Activated T-helper 9 cell treated with anti-CD3 and anti-CD28 coated beads, Interleukin-2, amount 50 U/mL, for 16 hours (primary cell): ENCODE data around the gene C14orf93.
A peak's percentile ranks its signal among the peaks of the same experiment; 100 is the strongest.

Experiments
- DNase-seq: peaks from one replicate; pipeline ENCODE4 v3.0.0-alpha.2; 2020; ENCODE audit warnings: low read depth

C14orf93 gene, protein sequence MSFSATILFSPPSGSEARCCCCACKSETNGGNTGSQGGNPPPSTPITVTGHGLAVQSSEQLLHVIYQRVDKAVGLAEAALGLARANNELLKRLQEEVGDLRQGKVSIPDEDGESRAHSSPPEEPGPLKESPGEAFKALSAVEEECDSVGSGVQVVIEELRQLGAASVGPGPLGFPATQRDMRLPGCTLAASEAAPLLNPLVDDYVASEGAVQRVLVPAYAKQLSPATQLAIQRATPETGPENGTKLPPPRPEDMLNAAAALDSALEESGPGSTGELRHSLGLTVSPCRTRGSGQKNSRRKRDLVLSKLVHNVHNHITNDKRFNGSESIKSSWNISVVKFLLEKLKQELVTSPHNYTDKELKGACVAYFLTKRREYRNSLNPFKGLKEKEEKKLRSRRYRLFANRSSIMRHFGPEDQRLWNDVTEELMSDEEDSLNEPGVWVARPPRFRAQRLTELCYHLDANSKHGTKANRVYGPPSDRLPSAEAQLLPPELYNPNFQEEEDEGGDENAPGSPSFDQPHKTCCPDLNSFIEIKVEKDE

GRCh38 chr14:23009939-23010726 is at the start of gene C14orf93:
Gene C14orf93 (minus strand): TSS chr14:23010143. CDS start chr14:22999023, 11,120 bp downstream.
- DNase-seq, result peak; percentile 76

DNA sequence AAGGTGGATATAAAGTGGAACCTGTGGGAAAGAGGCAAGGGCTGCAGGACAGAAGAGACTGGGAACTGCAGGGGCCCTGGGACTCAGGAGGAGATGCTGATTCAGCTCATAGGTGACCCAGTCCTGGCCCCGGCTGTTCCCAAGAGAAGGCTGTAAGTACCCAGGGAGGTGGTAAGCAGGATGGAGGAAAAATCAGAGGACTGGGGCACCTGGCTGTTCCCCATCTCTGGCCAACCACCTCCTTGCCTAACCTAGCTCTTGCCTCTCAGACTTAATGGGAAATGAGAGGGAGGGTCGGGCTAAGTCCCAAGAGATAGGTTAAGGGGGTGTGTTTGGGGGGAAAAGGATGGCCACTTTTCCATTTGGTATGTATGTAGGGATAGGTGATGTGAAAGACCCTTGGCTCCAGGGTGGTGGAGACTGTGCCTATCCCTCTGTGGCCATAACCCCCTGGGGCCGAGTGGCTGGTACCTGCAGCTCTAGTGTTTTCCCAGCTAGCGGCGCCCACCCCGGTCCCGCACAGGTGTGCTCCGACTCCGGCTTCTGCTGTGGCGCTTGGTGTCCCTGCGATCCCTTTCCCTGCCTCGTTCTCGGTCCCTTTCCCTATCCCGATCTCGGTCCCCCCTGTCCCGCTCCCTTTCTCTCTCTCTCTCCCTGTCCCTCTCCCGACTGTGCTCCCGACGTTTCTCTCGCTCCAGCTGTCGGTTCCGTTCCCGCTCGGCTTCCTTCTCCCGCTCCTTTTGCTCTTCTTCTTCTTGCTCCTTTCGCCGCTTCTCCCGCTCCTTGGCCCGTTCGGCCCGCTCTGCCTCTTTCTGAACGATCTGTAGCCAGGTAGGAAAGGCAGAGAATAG is 48.9 kb upstream of the C14orf93 start:
- DNase-seq, result no peak

GRCh38 chr14:23057757-23058653 is 48.1 kb upstream of the C14orf93 start:
- DNase-seq, result peak; percentile 79

- DNase-seq, result peak; percentile 40
These were observed 47.2 kb upstream of the C14orf93 start, which contains the start of gene CDH24 for GRCh38 chr14:23056956-23057756. Gene CDH24 (minus strand): TSS chr14:23057520. CDS start chr14:23055733, 1,787 bp downstream.

- DNase-seq, result peak; percentile 54
These were observed 46.4 kb upstream of the C14orf93 start for GRCh38 chr14:23056145-23056955.

DNA sequence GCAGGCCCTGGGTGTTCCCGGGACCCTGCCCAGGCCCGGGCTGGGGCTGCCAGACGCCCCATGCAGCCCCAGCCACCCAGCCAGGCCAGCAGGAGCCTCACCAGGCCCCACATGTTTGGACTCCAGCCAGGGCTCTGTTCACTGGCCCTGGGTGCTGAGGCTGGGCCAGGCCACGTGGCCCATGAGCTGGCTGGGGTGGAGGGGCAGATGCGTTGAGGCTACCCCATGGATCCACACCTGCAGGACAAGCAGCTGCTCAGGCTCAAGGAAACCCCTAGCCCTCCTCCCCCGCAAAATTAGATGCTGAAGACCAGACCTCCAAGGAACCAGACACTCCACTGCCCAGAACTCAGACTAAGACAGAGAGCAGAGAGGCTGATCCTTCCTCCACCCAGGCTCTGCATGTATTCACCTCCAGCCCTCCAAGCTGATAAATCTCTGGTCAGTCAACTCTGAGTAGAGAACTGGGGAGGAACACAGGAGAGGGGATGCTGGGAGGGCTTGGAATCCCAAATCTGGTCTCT is 45.7 kb upstream of the C14orf93 start:
- no peak for DNase-seq

GRCh38 chr14:23055147-23055550 is 45.2 kb upstream of the C14orf93 start:
- DNase-seq, result no peak

DNA sequence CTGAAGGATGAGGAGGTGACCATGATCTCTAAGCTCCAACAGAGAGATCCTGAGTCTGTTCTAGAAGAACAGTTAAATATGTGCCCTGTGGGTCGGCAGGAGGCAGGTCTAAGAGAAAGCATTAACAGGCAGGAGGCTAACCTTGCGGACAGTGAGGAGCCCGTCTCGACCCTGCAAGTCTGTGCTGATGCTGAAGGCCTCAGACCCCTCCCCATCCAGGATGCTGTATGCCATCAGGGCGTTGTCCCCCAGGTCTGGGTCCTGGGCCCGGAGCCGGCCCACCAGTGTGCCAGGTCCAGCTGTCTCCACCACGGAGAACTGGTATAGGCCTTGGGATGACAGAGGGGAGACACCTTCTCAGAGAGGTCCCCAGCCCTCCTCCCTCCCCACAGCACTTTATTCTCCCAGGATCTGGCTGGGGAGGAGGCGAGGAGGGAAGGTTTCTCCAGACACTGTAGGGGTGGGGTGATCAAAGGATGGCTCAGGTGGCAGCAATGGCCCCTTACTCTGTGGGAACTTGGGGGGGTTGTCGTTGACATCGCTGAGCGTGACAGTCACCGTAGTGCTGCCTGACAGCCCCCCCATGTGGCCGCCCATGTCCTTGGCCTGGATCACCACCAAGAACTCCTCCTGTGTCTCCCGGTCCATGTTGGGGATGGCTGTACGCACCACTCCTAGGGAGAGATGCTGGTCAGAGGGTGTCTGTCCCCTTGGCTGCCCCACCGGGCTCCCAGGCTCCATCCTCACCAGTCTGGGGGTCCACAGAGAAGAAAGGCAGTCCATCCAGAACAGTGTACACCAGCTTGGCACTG is 44.3 kb upstream of the C14orf93 start:
- no peak for DNase-seq

DNA sequence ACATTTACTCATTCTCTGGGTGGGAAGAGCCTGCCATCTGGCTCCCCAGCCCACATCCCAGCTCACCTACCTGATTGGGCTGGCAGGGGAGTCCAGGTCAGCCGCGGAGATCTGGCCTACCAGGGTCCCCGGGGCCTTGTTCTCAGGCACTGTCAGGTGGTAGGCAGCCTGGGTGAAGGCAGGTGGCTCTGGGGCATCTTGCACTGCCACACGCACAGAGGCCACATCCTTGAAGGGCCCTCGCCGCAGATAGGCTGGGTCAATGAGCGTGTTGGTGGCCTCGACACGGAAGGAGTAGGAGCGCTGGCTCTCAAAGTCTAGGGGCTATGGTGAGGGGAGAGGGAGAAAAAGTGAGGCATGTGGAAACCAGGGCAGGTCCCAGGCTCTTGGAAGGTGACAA is 43.5 kb upstream of the C14orf93 start:
- DNase-seq, result no peak

- DNase-seq, result no peak
These were observed 42.7 kb upstream of the C14orf93 start for GRCh38 chr14:23052671-23053070.

- no peak for DNase-seq
These were observed 42.3 kb upstream of the C14orf93 start for GRCh38 chr14:23052182-23052623.

GRCh38 chr14:23051141-23052057 is 41.5 kb upstream of the C14orf93 start:
- no peak for DNase-seq

DNA sequence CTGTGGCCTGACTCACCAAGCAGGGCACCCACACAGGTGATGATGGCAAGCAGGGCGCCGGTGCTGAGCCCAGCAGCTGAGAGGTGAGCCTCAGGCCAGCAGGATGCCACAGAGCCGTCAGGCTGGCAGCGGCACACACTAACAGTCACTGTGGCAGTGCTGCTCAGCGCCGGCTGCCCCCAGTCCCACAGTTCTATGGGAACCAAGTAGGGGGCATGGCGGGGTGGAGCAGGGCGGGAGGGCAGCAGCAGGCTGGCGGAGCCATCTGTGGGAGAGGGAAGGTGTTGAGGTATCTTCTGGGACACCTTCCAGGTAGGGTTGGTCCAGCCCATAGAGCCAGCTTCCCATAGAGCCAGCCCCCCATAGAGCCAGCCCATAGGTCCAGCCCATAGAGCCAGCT is 39.1 kb upstream of the C14orf93 start:
- no peak for DNase-seq

GRCh38 chr14:23047751-23048693 is 38.1 kb upstream of the C14orf93 start:
- DNase-seq, result no peak

DNA sequence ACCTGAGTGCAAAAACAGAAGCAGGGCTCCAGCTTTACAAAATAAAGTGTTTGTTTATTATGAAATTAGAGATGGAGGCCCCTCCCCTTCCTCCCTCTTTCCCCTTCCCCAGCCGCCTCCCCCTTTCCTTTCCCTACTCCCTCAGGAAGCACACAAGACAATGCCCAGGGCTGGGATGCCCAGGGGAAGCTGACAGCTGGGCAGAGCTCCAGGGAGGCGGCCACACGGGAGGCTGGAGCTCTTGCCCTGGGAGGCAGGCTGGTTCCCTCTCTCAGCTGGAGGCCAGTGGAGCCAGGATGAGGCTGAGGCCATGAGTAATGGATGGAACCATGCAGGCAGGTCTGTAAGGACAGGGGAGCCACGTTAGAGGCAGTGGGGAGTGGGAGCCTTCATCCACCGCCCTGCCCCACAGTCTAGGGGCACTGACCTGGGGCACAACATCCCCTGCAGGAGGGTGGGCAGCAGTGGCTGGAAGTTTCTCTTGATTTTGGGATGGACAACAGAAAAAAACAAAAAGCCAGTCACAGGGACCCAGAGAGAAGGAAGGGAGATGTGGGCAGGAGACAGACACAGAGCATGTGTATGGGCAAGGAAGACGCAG is 37.2 kb upstream of the C14orf93 start:
- no peak for DNase-seq
